HG02943 (cell line): ENCODE measurements around the gene ASB7.

Experiments used
- ATAC-seq: cut with Tn5 transposase; IDR thresholded peaks from one replicate; pipeline ENCODE4 v1.9.1; 2021; ENCODE audit warnings: mild to moderate bottlenecking, low read depth, moderate library complexity; ENCODE audit not compliant: unreplicated experiment

Gene ASB7

GRCh38 chr15:100595964-100596363, 6.4 kb upstream of the ASB7 start:
- no peak for ATAC-seq

DNA sequence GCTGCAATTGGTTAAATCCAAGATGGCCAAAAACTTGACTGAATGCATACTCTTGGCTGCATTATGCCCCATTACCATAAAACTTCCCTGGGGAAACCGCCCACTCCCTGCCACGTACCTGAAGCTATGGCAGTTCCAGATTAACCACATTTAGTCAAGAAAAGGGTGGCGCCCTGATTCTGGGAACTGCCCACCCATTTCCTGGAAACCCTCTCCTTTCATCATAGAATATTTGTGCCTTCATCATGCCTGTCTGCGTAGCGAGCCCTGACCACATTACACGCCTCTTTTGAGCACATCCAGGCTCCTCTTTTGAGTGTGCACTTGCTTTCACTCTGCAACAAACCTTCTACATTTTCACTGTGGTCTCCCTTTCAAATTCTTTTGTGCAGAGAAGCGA, 5.6 kb upstream of the ASB7 start:
- ATAC-seq: peak; percentile 67

DNA sequence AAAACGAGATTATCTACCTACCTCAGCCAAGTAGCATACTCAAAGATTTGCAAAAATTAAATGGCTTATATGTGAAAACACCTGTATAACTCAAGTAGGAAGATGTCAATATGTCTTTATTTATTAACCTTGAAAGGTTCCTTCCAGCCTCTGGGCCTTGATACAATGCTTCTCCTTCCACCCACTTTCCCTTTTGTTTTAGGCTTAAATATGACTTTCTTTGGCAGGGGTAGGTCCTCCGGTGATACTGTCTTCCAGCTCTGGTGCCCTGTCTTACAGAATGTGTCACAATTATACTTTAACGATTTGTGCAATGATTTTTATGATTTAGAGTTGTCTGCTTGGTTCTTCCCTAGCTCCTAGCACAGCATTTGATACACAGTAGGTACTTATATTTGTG, 4.5 kb upstream of the ASB7 start:
- ATAC-seq: no peak

- no peak for ATAC-seq
Observed at GRCh38 chr15:100598655-100599054, 3.7 kb upstream of the ASB7 start.

- no peak for ATAC-seq
Observed at GRCh38 chr15:100601163-100601562, 1.2 kb upstream of the ASB7 start.

DNA sequence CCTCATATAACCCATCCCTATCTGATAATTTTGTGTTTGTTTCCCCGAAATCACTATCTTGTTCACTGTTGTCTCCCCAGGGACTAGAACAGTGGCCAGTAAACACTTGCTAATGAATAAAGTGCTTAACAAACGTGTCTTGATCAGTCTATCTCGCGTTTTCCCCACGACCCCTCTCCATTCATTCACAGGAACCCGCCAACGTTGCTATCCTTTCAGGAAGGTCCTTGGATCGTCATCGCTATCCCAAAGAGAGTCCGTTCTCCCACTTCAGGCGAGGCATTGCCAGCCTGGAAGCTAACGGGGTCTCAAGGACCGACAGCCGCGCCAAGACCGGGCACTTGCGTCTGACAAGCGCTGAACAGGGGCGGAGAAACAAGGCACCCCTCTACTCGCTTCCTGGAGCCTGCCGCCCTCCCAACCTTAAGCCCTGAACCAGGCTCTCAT, 749 bp upstream of the ASB7 start:
- ATAC-seq: peak; percentile 10

DNA sequence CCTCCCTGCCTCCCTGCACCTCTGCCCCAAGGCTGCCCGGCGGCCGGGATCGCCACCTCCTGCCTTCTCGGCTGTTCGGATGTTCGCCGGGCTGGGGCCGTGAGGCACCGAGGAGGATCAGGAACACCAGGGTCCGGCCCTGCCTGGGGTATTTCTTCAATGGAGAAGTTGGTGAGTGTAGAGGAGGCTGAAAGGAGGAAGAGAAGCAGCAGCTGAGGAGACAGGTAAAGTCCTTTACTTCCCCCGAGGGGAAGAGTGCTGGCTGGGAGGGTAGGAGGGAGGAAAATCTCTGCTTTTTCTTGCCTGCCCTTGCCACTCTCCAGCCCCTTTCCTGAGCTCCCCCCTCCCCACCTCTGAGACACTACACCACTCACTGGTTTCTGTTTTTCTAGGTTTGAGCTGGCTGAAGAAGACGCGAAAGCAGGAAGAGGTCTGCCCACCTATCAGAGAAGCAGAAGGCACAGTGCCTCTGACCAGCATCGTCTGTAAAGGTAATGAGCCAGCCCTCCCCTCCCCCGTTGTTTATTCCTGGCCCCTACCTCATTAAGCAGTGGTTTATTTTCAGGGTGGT, 519 bp downstream of the ASB7 start:
- peak; percentile 29 for ATAC-seq

GRCh38 chr15:100612539-100612938, 10.2 kb downstream of the ASB7 start:
- ATAC-seq: no peak

- ATAC-seq: no peak
Observed at GRCh38 chr15:100613208-100613607, 10.8 kb downstream of the ASB7 start.

DNA sequence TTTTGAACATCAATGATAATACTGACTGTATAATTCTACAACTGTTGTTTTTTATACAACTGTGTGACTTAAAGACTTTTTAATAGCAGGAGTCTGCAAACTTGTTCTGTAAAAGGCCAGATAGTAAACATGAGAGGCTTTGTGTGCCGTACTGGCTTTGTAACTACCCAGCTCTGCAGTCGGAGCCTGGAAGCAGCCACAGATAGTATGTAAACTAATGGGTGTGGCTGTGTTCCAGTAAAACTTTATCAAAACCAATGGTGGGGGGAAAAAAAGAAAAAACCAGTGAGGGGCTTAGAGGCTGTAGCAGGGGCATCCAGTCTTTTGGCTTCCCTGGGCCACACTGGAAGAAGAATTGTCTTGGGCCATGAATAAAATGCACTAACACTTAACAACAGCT, 11.9 kb downstream of the ASB7 start:
- no peak for ATAC-seq

- ATAC-seq: no peak
Observed at GRCh38 chr15:100614918-100615317, 12.5 kb downstream of the ASB7 start.

GRCh38 chr15:100615801-100616200, 13.4 kb downstream of the ASB7 start:
- ATAC-seq: no peak

DNA sequence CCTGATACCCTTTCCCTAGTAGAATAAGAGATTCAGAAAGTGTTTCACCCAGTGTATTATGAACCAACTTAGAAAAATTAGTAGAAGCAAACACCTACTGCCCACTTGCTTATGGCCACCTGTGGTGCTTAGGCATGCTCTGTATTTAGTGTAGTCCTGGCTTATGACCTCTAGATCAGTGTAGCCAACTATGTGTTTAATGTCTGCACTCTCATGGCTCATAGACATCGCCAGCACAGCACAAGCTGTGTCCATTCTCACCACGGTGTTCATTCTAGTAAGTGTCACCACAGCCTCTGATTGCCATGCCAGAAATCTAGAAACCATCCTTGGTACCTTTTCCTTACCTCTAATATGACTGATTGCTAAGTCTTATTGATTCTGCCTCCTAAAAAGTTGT, 14.3 kb downstream of the ASB7 start:
- no peak for ATAC-seq

DNA sequence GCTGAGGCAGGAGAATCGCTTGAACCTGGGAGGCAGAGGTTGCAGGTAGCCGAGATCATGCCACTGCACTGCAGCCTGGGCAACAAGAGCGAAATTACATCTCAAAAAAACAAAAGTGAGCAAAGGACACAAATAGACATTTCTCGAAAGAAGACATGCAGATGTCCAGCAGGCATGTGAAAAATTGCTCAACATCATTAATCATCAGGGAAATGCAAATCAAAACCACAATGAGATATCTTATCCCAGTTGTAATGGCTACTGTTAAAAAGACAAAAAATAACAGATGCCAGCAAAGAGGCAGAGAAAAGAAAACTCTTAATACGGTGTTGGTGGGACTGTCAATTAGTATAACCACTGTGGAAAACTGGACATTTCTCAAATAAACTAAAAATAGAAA, 20.9 kb downstream of the ASB7 start:
- ATAC-seq: no peak

GRCh38 chr15:100627789-100628395, 25.5 kb downstream of the ASB7 start:
- ATAC-seq: peak; percentile 82

- no peak for ATAC-seq
Observed at GRCh38 chr15:100628746-100629145, 26.4 kb downstream of the ASB7 start.

GRCh38 chr15:100631831-100632230, 29.4 kb downstream of the ASB7 start:
- ATAC-seq: no peak

DNA sequence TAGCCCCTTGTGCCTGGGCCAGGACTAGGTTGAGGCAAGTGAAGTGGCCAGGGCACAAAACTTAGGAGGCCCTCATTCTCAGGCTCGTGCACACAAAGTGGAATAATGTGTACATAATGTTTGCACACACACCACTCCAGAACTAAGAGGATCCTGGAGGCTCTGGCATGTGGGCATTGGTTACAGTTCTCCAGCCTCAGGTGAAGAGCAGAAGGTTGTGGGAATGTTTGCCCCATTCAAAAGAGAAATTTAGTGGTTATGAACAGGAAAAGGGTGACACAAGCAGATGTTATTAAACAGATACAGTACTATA, 31.3 kb downstream of the ASB7 start:
- ATAC-seq: no peak

DNA sequence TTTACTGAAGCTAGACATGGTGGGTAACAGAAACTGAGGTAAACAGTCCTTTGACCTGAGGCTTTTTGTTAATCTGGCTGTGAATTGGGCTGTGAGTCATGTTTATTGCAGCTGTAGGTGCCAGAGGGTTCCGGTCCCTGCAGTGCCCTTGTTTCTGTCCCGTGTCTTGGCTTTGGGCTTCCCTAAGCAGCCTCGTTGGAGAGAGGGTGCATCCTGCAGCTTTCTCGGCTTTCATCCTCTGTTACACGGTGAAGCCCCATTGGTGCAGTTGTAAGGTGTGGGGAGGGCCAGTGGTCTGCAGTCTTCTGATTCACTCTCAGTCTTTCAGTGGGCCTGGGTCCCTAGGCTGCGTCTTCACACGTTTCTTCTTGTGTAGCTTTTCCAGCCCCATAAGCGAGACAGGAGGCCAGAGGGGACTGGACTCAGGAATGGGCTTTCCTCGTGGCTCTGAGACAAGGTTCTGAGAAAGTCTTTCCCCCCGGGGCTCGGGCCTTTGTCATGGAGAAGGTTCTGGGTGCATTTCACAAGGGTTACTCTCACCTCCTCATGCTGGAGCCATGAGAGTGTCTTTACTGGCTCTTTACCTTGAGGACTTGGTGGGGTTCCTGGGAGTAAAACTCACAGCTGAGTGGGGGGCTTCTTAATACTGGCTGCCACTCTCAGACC, 33.1 kb downstream of the ASB7 start:
- no peak for ATAC-seq

DNA sequence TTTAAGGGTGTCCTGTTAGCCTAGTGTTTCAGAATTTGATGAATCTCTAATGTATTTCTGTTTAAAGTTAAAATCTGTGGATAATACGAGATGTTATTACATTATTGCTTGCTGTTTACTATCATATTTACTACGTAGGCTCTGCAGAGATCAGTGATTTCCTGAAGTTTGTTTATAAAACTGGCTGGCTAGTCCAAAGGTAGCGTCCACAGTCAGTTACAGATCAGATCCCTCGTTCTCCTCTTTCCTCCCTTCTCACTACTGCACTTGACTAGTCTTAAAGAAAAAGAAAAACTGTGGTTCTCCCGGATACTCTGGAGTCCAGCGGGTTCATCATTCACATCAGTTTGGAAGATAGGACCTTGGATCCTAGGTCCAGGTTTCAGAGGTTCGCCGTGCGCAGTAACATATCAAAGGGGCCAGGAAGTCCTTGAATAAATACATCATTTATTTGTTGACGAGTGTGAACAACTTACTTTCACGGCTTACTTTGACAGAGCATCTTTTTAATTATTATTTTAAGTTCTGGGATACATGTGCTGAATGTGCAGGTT, 35.9 kb downstream of the ASB7 start:
- no peak for ATAC-seq

- no peak for ATAC-seq
Observed at GRCh38 chr15:100642213-100642949, 40.0 kb downstream of the ASB7 start.
